Thoracic aorta (tissue), 2 donors: ENCODE measurements around the gene UNC79. TPM values are rescaled to one million over a fixed set of nuclear protein-coding genes. Genes with fewer than 3 reads are reported as not detected.

ENCODE experiments used
- ATAC-seq: fragments of 150-250 bp; one replicate; pipeline ENCODE4 v1.8.0; 2017; ENCODE audit warnings: low read depth; ENCODE audit not compliant: insufficient number of reproducible peaks, low FRiP score
- DNase-seq: peaks from one replicate; pipeline ENCODE4 v3.0.0-alpha.2; 2020; ENCODE audit warnings: low spot score
- H3K27ac ChIP-seq, 2 donors: fragments of 200-600 bp; sonication (generic); 1 replicate in 1 of 2; 2 replicates in 1 of 2; pipeline ENCODE4 v1.5.1; 2016; ENCODE audit warnings: mild to moderate bottlenecking in 2 of 2, moderate library complexity in 2 of 2
- H3K27me3 ChIP-seq: fragments of 200-600 bp; sonication (generic); replicated peaks from 2 replicates; pipeline ENCODE4 v1.6.0; 2016; ENCODE audit warnings: mild to moderate bottlenecking; ENCODE audit not compliant: insufficient read depth
- H3K36me3 ChIP-seq: fragments of 200-600 bp; sonication (generic); one replicate; pipeline ENCODE4 v1.5.1; 2016
- H3K4me1 ChIP-seq, 2 donors: fragments of 200-600 bp; sonication (generic); 1 replicate in 1 of 2; 2 replicates in 1 of 2; pipeline versions ENCODE4 v1.5.1 to v1.6.0; 2016; ENCODE audit warnings: low read depth in 2 of 2, mild to moderate bottlenecking in 1 of 2; ENCODE audit not compliant: control insufficient read depth in 1 of 2
- H3K4me3 ChIP-seq: fragments of 200-600 bp; sonication (generic); 2 replicates; pipeline ENCODE4 v1.5.1; 2016; ENCODE audit warnings: mild to moderate bottlenecking
- H3K9me3 ChIP-seq: fragments of 200-600 bp; sonication (generic); 2 replicates; pipeline ENCODE4 v1.5.1; 2016
- CTCF ChIP-seq: fragments of 200-600 bp; sonication (generic); IDR thresholded peaks from one replicate; pipeline ENCODE4 v1.5.1; 2019; ENCODE audit warnings: antibody characterized with exemption
- total RNA-seq, 2 donors: library from RNA; depleted of rRNA; stranded (reverse); fragments of >200 nt; gene quantifications; one replicate each; pipeline versions ENCODE4 v1.1.0 to v1.2.3, GENCODE V29; 2016

UNC79 gene
- total RNA-seq, 2 donors from 2014 or later, result 0.14 to 0.21 TPM

GRCh38 chr14:93709249-93709648 is 278.5 kb downstream of the UNC79 start:
- Histone ChIP-seq H3K4me1 (no peaks in the 10 kb centered on the region), H3K27ac (no peak overlapping the region), H3K36me3 (no peaks in the 10 kb centered on the region), H3K27me3 (no peaks in the 10 kb centered on the region), H3K9me3 (no peaks in the 10 kb centered on the region), H3K4me3 (no peak overlapping the region)
- ATAC-seq (no peak), DNase-seq (no peak)
- TF ChIP-seq CTCF, result no peak

GRCh38 chr14:93712079-93712837 is 281.5 kb downstream of the UNC79 start:
- Histone ChIP-seq H3K4me1 (no peaks in the 10 kb centered on the region), H3K27ac (no peak overlapping the region), H3K4me3 (no peak overlapping the region), H3K9me3 (no peaks in the 10 kb centered on the region), H3K36me3 (no peaks in the 10 kb centered on the region), H3K27me3 (no peaks in the 10 kb centered on the region)
- no peak for DNase-seq
- no peak for ATAC-seq
- no peak for TF ChIP-seq CTCF

- DNase-seq (no peak), ATAC-seq (no peak)
- no peaks in the 10 kb centered on the region for H3K36me3 ChIP-seq
Observed at GRCh38 chr14:93712838-93713724, 282.3 kb downstream of the UNC79 start.

GRCh38 chr14:93713726-93714405 is 283.1 kb downstream of the UNC79 start:
- no peak for TF ChIP-seq CTCF
- H3K9me3 ChIP-seq, result no peaks in the 10 kb centered on the region
- no peak overlapping the region for H3K4me3 ChIP-seq
- ATAC-seq, result no peak
- no peak overlapping the region for H3K27ac ChIP-seq
- no peak for DNase-seq
- H3K4me1 ChIP-seq, result no peaks in the 10 kb centered on the region
- no peaks in the 10 kb centered on the region for H3K27me3 ChIP-seq
- H3K36me3 ChIP-seq, result no peaks in the 10 kb centered on the region

More at GRCh38 chr14:93712838-93713724, 282.3 kb downstream of the UNC79 start:
- no peak overlapping the region for H3K27ac ChIP-seq
- no peak overlapping the region for H3K4me3 ChIP-seq
- no peaks in the 10 kb centered on the region for H3K4me1 ChIP-seq
- H3K27me3 ChIP-seq, result no peaks in the 10 kb centered on the region
- no peaks in the 10 kb centered on the region for H3K9me3 ChIP-seq
- no peak for TF ChIP-seq CTCF

GRCh38 chr14:93714605-93715004 is 283.9 kb downstream of the UNC79 start:
- TF ChIP-seq CTCF, result no peak
- H3K36me3 ChIP-seq, result no peaks in the 10 kb centered on the region
- H3K9me3 ChIP-seq, result no peaks in the 10 kb centered on the region
- H3K27ac ChIP-seq, result no peak overlapping the region
- no peaks in the 10 kb centered on the region for H3K4me1 ChIP-seq
- H3K4me3 ChIP-seq, result no peak overlapping the region
- DNase-seq, result no peak
- no peaks in the 10 kb centered on the region for H3K27me3 ChIP-seq
- no peak for ATAC-seq
